HG03354 (cell line): ENCODE measurements around the gene QRFPR.
A peak's percentile ranks its signal among the peaks of the same experiment; 100 is the strongest.
"Not testable (repeated sequence)": the region's sequence is repeated elsewhere in the genome, so short reads cannot be mapped to it uniquely, and the experiment has no call there.

Source experiments
- ATAC-seq: cut with Tn5 transposase; IDR thresholded peaks from one replicate; pipeline ENCODE4 v1.9.1; 2021; ENCODE audit warnings: mild to moderate bottlenecking; ENCODE audit not compliant: unreplicated experiment, poor library complexity, severe bottlenecking

The QRFPR gene

DNA sequence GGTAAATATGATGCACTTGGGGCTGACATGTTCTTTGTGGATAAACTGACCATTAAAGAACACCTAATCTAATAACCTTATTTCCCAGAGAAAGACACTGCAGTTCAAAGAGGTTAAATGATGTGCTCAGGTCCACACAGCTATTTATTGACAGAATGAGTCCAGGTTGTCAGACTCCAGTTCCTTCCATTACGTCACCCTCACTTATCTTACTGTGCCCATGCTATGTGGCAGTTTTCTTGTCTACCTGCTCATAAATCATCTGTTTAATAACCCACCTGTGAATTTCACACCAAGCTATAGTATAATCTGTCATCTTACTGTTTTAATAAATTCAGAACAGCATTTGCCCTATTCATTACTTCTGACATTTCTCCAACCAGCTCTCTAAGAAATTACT lies 36.7 kb downstream of the QRFPR start:
- no peak for ATAC-seq

GRCh38 chr4:121340247-121340646 lies 40.6 kb downstream of the QRFPR start:
- no peak for ATAC-seq

GRCh38 chr4:121339824-121340223 lies 41.0 kb downstream of the QRFPR start:
- ATAC-seq = no peak

GRCh38 chr4:121339307-121339706 lies 41.5 kb downstream of the QRFPR start:
- no peak for ATAC-seq

DNA sequence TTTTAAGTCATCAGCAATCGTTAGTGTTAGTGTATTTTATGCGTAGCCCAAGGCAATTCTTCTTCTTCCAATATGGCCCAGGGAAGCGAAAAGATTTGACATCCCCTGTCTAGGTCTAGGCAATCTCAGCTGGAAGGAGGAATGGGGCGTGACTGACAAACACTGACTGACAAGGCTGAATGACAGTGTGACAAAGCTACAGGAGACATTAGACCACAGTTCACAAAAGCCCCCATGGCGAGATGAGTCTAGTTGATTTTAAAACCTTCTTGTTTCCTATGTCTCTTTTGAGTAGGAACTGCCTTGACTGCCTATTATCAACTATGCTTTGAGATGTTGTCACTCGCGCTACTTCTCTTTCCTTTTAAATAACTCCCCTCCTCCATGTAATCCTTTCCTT lies 42.3 kb downstream of the QRFPR start:
- no peak for ATAC-seq

GRCh38 chr4:121336706-121337105 lies 44.1 kb downstream of the QRFPR start:
- ATAC-seq = no peak

- no peak for ATAC-seq
Measured at GRCh38 chr4:121330180-121330665, 50.6 kb downstream of the QRFPR start.

- ATAC-seq = no peak
Measured at GRCh38 chr4:121326597-121326996, 54.2 kb downstream of the QRFPR start.

DNA sequence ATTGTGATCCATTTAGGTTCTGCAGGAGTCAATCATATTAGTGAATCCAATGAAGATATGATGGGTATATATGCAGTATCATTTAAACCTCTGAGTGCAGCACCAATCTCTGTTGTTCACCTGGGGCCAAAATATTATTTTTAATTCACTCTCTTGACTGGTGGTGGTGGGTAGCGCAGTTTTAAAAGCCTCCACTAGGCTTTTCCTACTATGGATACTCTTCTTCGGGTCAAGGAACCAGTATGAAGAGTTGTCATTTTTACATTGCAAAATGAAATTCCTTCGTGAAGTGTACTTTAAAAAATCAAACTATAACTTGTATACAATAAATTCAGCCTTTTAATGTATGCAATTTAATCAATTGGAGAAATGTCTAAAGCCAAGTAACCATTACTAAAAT lies 56.5 kb downstream of the QRFPR start:
- no peak for ATAC-seq

DNA sequence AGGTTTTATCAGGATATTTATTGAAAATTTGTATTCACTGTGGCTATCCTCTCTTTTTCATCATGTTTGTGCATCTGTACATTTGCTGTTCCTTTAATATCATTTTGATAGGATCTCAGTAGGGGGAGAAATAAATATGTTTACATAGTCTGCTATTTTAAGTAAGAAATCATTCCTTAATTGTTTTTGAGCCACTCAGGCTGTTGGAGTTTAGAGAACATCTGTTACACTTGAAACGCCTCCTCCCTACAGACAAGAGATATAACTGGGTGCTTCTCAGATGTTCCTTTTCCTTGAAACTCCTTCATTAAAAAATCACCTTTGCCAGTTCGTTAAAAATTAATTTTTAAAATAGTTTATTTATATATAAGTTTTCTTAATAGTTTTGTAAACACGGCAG lies 59.4 kb downstream of the QRFPR start:
- no peak for ATAC-seq

DNA sequence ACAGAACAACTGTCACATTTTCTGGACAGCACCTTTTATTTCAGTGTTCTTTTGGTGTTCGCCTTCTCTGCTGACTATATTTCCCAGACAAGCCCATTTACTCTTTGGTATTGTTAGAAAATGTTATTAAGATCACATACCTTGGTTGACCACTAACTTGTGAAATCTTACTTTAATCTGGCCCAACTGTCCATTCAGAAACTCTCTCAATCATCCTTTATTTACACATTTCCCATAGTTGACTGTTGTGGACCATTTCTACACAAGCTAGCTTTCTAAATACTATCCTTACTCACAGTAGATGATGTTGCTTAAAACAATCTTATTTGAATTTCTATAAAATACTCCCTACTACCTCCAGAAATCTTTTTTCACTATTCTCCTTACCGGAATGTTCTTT lies 64.7 kb downstream of the QRFPR start:
- no peak for ATAC-seq

- not testable (repeated sequence) for ATAC-seq
Measured at GRCh38 chr4:121313430-121313829, 67.4 kb downstream of the QRFPR start.

DNA sequence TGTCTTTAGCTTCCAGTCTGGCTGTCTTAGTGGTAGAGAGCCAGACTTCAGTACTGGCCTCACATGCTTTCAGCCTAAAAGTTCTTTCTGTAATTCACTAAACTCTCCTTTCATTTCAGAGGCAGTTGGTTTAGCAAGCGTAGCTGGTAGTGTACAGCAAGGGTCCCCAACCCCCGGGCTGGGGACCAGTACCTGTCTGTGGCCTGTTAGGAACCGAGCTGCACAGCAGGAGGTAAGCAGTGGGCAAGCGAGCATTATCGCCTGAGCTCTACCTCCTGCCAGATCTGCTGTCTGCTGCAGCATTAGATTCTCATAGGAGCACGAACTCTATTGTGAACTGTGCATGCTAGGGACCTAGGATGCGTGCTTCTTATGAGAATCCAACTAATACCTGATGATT lies 72.0 kb downstream of the QRFPR start:
- ATAC-seq = no peak

- ATAC-seq = no peak
Measured at GRCh38 chr4:121308328-121308663, 72.5 kb downstream of the QRFPR start.

- peak; percentile 91 for ATAC-seq
Measured at GRCh38 chr4:121307445-121308327, 73.1 kb downstream of the QRFPR start.

GRCh38 chr4:121306931-121307330 lies 73.9 kb downstream of the QRFPR start:
- peak; percentile 36 for ATAC-seq

GRCh38 chr4:121304893-121305292 lies 75.9 kb downstream of the QRFPR start:
- no peak for ATAC-seq

GRCh38 chr4:121299367-121299766 lies 81.5 kb downstream of the QRFPR start:
- ATAC-seq = no peak

GRCh38 chr4:121283319-121283718 lies 97.5 kb downstream of the QRFPR start:
- ATAC-seq = no peak

DNA sequence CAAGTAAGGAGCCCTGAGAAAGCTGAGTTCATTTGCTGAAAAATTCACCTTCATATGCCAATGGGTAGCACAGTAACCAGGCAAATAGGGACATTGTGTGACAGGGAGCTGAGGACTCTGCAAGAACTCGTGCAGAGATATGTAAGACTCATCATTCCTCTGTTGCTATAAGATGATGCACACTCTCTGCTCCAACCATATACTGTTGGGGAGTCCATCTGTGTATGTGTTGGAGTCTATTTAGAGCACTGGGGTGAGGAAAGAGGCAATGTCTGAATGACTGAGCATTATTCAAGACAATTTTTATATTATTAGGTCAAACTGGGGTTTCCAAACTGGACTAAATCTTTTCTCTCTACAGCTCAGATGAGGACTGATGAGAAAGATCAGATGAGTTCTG lies 100.4 kb downstream of the QRFPR start:
- ATAC-seq = no peak

GRCh38 chr4:121278811-121279368 lies 101.9 kb downstream of the QRFPR start:
- ATAC-seq = peak; percentile 90
